SHP77 treated with DMSO at 0.1 percent for 48 hours (cell line): ENCODE data around the gene LRP1B.

ENCODE experiments used
- DNase-seq: peaks from one replicate; lab custom pipeline; 2025; lab: John Stamatoyannopoulos, UW

LRP1B gene

GRCh38 chr2:141947396-141948114 is 183.3 kb downstream of the LRP1B start:
- no peak for DNase-seq

- no peak for DNase-seq
Observed at GRCh38 chr2:141946016-141946415, 184.8 kb downstream of the LRP1B start.

DNA sequence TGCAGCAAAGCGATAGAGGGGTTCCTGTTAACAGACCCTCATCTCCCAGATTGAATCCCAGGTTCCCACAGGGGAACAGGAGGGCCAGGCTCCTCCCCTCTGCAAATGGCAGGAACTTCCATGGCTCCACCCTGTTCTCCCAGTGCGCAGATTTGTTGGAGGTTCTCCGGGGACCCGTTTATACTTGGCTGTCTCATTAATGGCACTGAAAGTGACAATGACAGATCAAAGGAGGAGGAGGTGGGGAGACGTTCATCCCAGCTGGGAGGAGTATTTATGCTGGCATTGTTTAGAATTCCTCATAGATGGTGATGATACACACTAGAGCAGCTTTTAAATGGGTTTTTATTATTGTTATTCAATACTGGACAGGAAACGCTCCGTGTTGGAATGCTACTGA is 186.9 kb downstream of the LRP1B start:
- no peak for DNase-seq

GRCh38 chr2:141942006-141942789 is 188.6 kb downstream of the LRP1B start:
- no peak for DNase-seq

- DNase-seq, result no peak
Observed at GRCh38 chr2:141941210-141941714, 189.6 kb downstream of the LRP1B start.

- DNase-seq, result no peak
Observed at GRCh38 chr2:141940709-141941108, 190.1 kb downstream of the LRP1B start.

DNA sequence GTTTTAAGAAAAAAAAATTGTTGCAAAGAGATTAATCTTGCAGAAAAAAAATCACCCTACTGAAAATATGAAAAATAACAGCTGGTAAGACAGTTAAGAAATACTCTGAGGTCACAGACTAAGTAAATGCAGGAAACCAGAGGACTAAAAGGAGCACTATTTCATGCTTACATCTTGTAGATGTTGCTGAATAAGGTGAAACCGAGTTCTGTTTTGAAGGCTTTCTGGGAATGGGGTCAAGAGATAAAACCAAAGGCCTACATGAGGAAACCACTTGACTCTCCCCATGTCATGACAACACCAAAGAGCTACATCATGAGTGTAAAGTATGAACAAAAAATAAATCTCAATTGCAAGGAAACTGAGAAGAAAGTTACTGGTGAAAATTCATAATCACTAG is 197.6 kb downstream of the LRP1B start:
- no peak for DNase-seq

- no peak for DNase-seq
Observed at GRCh38 chr2:141932261-141932660, 198.6 kb downstream of the LRP1B start.

- no peak for DNase-seq
Observed at GRCh38 chr2:141931797-141932196, 199.0 kb downstream of the LRP1B start.

DNA sequence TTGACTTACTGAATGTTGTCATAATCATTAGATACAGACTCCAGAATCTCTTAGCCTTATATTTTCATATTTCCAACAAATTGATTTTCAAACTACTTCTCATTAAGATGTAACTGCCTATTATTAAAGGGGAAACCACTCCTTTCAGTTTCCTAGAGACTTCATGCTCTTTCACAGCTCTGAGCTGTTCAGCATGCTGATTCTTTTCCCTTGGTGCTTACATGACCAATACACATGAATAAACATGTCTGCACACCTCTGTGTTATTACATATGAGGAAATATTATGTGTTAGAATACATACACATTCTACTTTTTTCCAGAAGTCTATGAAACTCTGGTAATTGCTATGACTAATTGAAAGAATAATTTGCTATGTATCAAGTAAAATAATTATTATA is 200.0 kb downstream of the LRP1B start:
- no peak for DNase-seq

DNA sequence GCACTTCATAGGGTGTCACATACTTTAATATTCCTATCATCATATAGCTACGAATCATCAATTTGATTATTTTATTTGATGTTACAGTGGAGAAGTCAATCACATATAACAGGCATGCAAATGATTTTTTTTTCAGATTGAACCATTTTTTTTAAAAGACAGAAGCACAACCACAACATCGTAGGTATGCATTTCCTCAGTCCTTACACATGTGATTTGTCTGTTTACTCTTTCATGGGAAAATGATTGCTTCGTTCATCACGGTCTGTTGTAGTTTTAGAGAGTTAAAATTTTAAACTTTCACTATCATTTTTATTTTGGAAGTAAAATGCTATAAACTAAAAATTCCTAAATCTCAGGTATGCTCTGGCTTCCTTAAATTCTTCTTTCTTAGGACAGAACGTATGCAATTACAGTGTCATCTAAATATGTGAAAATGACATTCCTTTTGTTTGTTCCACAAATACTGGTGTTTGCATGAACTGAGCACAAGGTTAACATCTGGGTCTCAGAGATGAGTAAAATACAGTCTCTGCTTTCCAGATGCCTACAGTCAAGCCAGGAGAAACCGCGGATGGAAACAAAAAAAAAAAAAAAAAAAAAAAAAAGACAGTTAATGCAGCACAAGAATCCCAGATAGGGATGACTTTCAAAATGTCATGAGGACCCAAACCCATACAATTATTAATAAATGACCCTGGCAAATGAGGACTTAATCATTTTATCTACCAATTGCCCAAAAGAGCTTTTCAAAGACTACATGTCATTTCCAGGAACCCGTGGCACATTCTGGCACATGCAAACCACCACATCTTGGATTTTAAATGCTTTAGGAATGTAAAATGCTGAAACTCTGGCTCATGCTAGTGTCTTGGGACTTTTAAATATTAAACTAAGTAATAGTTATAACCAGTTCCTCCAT is 201.2 kb downstream of the LRP1B start:
- no peak for DNase-seq

DNA sequence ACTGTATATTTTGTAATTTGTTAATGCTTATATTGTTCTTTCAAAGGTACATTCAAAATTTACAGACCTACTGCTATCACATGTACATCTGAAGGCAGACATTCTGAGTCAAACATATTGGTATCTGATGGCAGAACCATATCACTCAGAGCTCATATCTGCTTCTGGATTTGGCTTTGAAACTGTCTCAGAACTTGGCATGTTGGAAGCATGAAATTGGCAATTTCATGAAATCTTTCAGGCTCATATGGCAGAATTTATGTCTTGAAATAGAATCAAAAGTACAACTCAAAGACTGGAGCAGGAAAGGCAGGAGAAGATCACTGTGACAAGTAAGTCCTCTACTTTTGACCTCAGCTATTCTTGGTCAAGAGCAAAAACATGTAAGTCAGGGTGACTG is 202.3 kb downstream of the LRP1B start:
- no peak for DNase-seq

- no peak for DNase-seq
Observed at GRCh38 chr2:141927536-141927935, 203.3 kb downstream of the LRP1B start.

DNA sequence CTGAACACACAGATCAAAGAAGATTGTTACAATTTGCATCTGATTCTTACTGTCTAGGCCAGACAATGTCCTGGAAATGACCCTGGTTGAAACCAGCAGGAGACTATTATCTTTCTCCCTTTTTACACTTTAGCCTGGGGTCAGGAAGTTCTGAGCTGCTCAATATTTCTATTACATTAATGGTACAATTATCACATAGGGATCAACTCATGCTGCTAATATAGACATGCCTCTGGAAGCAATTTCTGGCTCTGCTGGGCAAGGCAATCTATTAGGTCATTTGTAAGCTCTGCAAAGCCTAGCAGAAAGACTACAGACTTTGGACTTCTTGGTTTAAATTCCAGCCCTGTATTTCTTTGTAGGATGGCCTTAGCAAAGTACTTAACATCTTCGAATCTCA is 205.3 kb downstream of the LRP1B start:
- DNase-seq, result no peak

DNA sequence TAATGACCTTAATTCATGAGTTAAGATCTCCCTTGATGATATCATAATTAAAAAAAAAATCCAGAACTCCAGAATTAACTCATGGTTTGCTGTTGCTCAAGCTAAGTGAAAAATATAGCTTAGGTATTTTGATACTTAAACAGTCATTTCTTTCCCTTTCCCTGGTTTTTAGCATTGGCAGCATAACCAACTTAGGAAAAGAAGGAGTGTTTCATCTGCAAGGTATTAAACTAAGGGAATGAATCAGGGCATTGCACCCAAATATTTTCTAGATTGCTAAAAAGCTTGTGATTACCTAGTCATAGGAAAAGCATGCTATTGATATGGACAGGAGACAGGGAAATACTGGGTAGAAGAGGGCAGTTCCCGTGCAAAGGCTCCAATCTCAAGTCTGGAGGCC is 207.2 kb downstream of the LRP1B start:
- DNase-seq, result no peak

GRCh38 chr2:141911485-141912066 is 219.2 kb downstream of the LRP1B start:
- no peak for DNase-seq

DNA sequence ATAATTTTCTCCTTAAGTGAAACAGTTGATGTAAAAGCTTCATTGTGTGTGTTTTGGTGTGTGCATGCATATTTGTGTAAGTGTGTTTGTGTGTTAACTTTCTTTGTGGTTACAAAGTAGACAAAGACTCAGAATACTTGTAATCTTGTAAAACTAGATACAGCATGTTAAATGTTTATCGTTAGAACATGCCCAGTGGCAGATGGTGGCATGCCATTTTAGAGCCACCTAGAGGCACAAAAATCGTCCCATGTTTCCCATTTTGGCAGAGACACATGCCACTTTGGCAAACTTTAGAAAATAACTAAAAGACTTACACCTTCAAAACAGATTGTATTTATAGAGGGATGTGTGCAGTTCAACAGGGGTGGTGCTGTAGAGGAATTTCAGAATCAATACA is 224.1 kb downstream of the LRP1B start:
- no peak for DNase-seq

GRCh38 chr2:141900826-141901225 is 230.0 kb downstream of the LRP1B start:
- DNase-seq, result no peak

DNA sequence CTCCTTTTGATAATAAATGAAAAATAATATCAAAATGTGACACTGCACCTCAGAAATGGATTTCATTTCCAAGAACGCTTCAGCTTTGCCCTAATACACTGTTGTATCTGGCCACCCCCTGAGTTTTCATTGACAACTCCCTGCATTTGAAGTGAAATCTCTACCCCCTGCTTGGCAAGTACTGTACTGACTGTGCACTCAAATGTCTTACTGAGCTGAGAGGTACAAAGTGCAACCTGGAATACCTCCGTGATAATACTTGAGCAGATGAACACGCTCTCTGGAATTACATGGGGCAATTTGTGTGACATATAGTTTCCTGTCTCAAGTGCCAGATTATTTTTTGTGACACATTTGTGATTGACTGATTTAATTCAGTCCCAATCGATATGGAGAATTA is 231.1 kb downstream of the LRP1B start:
- DNase-seq, result no peak

DNA sequence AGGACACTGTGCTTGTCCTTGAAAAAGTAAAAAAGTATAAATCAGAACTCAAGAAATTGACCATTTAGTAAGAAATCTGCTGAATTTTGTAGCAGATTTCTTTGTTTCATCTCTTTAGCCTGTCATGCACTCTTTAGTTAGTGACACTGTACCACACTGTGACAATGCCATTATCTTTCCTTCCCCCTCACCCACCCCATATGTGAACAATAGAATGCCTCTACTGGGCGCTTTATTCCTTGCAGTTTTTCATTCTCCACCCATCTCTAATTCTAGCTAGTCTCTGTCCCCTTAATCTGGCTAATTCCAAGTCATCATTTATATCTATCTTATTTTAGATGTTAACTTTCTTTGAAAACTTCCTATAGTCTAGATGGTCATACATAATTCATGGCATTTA is 241.0 kb downstream of the LRP1B start:
- DNase-seq, result no peak

GRCh38 chr2:141888987-141889555 is 241.7 kb downstream of the LRP1B start:
- DNase-seq, result no peak

GRCh38 chr2:141887363-141887762 is 243.5 kb downstream of the LRP1B start:
- no peak for DNase-seq
